ENCODE data around the gene NHSL1.
A peak's percentile ranks its signal among the peaks of the same experiment; 100 is the strongest.
"Not testable (repeated sequence)": the region's sequence is repeated elsewhere in the genome, so short reads cannot be mapped to it uniquely, and the experiment has no call there.

Gene NHSL1

DNA sequence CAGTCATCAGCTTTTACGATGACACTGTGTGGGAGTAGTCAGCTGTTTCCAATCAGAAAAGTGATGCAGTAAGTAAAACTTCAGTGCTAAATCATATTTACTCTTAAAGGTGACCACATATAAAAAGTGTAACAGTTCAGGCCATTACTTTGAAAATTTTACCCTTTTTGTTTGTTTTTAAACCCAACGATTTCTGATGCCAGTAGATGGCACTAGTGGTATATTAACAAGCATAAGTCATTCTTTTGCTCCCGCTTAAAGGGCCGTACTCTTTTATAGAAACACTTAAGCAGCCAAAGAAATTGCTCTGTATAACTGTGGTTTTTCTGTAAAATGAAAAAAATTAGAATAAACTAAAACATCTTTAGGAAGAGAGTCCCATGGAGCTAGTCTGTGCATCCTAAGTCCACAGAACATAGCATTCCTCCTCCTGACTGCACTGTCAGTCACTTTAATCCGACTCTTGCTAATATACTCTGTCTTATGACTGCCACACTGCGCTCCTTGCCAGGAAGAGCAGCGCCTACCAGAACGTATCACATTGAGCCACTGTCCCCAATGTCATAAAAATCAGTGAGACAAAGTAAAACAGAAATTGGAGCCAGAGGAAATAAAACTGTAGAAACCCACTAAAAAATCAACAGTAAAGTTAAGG, 70.2 kb downstream of the NHSL1 start:
- no peak overlapping the region for H3K4me3 ChIP-seq (ENCODE audit: low read depth, low read length)
- TF ChIP-seq, protein P1, sequence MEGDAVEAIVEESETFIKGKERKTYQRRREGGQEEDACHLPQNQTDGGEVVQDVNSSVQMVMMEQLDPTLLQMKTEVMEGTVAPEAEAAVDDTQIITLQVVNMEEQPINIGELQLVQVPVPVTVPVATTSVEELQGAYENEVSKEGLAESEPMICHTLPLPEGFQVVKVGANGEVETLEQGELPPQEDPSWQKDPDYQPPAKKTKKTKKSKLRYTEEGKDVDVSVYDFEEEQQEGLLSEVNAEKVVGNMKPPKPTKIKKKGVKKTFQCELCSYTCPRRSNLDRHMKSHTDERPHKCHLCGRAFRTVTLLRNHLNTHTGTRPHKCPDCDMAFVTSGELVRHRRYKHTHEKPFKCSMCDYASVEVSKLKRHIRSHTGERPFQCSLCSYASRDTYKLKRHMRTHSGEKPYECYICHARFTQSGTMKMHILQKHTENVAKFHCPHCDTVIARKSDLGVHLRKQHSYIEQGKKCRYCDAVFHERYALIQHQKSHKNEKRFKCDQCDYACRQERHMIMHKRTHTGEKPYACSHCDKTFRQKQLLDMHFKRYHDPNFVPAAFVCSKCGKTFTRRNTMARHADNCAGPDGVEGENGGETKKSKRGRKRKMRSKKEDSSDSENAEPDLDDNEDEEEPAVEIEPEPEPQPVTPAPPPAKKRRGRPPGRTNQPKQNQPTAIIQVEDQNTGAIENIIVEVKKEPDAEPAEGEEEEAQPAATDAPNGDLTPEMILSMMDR (IDR thresholded peaks at IDR 0.05; ENCODE audit: low read depth, low read length), result peak; percentile 37; the same call in 1 of the 2 replicates

DNA sequence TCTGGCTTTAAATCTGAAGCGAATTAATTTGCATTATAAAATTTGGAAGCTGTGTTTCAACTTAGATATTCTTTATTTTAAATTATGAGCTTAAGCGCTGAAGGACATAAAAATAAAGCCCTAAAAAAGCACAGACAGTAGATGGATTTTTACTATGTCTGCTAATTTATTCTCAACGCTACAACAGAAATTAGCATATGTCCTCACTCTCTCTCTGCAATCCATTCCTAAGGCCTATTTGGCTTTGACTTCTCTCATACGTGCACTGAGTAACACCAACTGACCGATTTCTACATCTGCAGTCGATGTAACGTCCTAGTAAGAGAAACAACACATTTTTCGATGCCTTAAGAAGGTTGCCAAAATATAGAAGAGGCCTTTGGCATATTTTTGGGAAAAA, 71.6 kb downstream of the NHSL1 start:
- no peak overlapping the region for H3K4me3 ChIP-seq (ENCODE audit: low read depth, low read length)
- TF ChIP-seq, protein P1 (IDR thresholded peaks at IDR 0.05; ENCODE audit: low read depth, low read length), result no peak

DNA sequence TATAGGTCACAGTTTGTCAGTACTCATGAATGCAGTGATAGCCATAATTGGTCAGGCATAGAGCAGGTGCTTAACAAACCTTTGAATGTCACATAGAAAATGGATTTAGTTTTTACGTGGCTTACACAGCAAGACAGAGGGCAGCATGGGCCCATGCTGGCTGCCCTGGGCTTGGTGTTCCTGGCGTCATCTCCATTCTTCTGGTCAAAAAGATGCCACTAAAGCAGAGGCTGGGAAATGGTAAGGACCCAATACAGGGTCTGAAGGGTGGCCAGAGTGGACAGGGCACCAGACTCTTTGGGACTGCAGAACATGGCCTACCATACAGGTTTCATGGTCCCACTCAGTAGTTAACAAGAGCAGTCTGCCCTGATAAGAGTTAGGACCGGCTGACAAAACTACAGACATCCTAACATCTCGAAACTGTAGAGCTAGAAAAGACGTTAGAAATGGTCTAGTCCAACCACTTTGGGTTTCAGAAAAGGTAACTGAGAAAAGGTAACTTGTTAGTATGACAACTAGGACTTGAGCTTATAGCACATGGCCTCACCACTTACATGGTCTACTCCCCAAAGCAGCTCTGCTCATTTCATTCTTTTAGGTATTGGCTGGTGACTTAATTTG, 72.7 kb downstream of the NHSL1 start:
- TF ChIP-seq, protein P1 (IDR thresholded peaks at IDR 0.05; ENCODE audit: low read depth, low read length), result no peak
- no peak overlapping the region for H3K4me3 ChIP-seq (ENCODE audit: low read depth, low read length)

DNA sequence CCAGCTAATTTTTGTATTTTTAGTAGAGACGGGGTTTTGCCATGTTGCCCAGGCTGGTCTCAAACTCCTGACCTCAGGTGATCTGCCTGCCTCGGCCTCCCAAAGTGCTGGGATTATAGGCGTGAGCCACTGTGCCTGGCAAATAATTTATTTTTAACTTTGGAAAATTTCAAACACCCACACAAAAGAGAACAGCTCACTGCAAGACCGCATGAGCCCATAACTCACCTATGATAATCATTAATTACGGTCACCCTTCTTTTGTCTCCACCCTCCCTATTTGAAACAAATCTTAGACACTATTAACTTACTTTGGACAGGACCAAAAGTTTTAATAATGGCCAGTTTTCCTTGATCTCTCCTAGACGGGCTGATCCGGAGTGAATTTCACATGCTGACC, 74.0 kb downstream of the NHSL1 start:
- H3K4me3 ChIP-seq (ENCODE audit: low read depth, low read length), result not testable (repeated sequence)

DNA sequence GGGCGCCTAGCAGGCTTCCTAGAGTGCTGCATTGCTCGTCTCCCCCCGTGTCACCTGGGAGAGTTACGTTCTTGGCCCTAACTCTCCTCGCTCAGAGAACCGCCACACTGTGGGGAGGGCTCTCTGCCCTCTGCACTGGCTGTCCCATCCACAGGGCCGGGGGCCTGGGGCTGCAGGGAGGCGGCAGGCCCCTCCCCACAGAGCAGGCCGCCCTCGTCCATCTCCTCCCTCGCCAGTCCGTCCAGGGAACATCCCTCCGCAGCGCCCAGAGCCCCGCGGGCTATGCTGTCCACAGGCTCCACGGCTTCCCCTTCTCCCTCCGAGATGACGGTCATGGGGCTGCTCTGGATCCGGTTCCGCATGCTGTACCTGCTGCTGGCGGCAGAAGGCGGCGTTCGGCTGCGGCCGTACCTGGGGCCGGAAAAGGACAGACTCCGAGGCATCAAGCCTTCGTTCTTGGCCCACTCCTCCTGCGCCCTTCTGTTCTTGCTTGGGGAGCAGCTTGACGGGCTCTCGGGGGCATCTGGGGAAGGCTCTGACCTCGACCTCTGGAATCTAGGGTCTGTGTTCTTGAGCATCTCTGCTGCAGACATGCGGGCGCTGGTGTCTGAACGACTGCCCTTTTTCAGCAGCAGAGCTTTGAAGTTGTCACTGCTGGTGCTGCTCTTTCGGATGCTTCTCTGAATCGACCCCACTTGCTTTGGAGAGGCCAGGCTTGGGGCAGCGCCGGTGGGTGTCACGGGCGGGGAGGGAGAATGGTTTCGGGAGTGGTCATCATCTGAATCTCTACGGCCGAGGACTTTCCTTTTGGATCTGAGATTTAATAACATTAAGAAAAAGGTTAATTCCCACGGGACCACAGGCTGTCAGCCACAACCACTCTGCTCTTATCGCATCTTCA, 75.0 kb downstream of the NHSL1 start:
- no peak overlapping the region for H3K4me3 ChIP-seq (ENCODE audit: low read depth, low read length)
- TF ChIP-seq, protein P1 (IDR thresholded peaks at IDR 0.05; ENCODE audit: low read depth, low read length), result no peak

DNA sequence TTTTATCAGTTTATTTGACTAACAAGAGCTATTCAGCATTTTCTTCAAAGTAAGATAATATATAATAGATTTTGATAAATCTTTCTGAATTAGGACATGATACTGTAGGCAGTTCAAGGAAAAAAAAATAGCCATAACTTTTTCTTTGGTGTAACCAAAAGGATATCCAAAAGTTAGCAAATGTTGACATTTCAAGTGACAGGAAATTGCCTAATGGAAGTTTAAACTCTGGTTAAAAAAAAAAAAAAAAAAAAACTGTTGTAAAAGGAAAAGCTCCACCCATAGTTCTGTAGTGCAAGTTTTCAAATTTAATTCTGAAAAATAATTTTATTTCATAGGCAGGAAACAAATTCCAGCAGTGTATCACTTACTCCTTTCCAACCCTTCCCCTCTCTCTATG, 76.4 kb downstream of the NHSL1 start:
- H3K4me3 ChIP-seq (ENCODE audit: low read depth, low read length), result no peak overlapping the region
- TF ChIP-seq, protein P1 (IDR thresholded peaks at IDR 0.05; ENCODE audit: low read depth, low read length), result no peak

DNA sequence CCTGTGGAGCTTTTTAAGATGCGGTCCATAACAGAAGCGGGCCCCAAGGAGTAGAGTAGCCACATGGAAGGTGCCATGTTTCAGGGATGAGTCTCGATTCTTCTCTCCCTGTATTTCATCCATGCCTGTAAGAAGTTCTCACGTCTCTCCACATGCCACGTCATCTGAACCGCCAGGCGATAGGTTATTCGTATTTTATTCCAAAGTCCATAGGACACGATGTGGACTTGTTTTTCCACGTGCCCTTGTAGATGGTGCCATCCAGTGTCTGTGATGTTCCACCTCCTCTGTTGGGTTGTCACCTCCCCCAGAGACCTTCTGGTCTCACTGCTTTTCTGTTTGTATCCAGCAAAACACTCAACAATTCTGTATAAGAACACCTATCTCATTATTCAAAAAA, 77.7 kb downstream of the NHSL1 start:
- TF ChIP-seq, protein P1 (IDR thresholded peaks at IDR 0.05; ENCODE audit: low read depth, low read length), result no peak
- no peak overlapping the region for H3K4me3 ChIP-seq (ENCODE audit: low read depth, low read length)

Data from WI38 (cell line).